T-helper 1 cell treated with Interleukin-12 subunit alpha and Interleukin-12 subunit beta and Interleukin-4 antibody, amounts not matched to agents 30 ng/mL and 1 ng/mL, for 36 hours (primary cell): ENCODE measurements around the gene SIK2. TPM values are rescaled to one million over a fixed set of nuclear protein-coding genes. Genes with fewer than 3 reads are reported as not detected.
"Not testable (repeated sequence)": the region's sequence is repeated elsewhere in the genome, so short reads cannot be mapped to it uniquely, and the experiment has no call there.

Experiments
- intact Hi-C: fragments of 100-400 bp; cut with micrococcal nuclease; formaldehyde crosslinking; loops from one replicate; pipeline ENCODE4 v1.15.1; 2024
- total RNA-seq: library from RNA; stranded (reverse); gene quantifications from 2 replicates; pipeline ENCODE4 v1.2.3, GENCODE V29; 2022

Gene SIK2
- total RNA-seq, 1 donor from 2014 or later, result 7.9 TPM

DNA sequence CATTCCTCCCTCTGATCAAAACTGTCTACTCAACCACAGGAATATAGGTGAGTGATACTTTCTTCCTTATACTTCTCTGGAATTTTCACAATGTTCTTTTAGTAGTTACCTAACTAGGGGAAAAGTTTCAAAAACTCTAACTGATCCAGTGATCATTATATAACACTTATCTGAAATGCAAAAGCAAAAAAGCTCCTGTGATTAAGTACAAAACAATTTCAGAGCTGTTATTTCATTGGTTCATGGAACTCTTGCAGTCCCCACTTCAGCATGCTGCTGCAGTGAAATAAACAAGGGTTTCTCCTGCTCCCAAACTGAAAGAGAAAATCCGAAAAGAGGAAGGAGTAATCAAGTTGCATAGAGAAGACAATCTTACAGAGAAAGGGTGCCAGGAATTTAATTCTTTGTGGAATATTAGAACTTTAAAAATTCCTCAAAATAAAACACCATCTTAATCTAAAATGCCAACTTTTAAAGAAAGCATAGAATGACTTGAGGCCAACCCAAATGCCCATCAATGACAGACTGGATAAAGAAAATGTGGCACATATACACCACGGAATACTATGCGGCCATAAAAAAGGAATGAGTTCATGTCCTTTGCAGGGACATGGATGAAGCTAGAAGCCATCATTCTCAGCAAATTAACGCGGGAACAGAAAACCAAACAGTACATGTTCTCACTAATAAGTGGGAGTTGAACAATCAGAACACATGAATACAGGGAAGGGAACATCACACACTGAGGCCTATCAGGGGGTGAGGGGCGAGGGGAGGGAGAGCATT is 143.7 kb downstream of the SIK2 start:
- intact Hi-C loops, result no loop called here

DNA sequence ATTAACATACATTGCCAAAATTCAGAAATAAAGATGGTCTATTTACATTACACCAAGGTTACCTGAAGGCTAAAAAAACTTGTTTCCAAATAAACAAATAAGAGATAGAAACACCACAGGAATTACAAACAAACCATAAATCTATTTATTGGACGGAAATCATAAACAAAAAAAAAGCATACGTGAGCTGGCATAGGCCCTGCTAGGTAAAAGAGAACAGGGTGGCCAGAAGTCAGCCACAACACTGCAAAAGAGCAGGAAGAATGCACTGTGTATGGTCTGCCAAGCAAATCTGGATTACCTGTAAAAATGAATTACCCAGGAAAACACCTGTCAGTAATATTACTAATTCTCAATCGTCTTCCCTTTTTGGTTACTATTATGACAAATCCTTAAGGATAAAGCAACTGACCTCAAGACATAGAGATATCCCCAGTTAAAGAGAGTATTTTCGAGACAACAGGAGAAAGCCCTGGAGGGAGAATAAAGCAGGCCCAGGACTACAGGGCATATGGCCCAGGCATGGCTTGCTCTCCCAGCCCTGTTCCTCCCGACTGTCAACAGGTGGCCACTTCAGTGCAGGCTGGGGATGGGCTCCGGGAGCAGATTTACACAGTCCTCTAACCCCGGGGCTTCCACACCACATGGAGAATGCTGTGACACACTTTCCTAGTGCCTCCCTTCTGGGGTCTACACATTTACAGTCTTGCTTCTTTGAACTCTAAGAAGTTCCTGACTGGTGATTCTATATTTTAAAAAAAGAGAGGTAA is 146.0 kb downstream of the SIK2 start:
- intact Hi-C loops, result no loop called here

- intact Hi-C loops, result no loop called here
Measured at GRCh38 chr11:111749646-111750045, 147.4 kb downstream of the SIK2 start.

- intact Hi-C loops, result no loop called here
Measured at GRCh38 chr11:111756097-111756496, 153.8 kb downstream of the SIK2 start.

- intact Hi-C loops, result no loop called here
Measured at GRCh38 chr11:111759376-111759775, 157.1 kb downstream of the SIK2 start.

GRCh38 chr11:111759778-111760407 is 157.6 kb downstream of the SIK2 start:
- intact Hi-C loops, result loop anchor here (10.0 kb wide), 3 partner anchors 265 to 1555 kb away; partner anchors contain the start of genes DLAT and TTC12

GRCh38 chr11:111761036-111761435 is 158.8 kb downstream of the SIK2 start:
- intact Hi-C loops, result loop anchor here (10.0 kb wide), 3 partner anchors 264 to 1554 kb away; partner anchors contain the start of genes DLAT and TTC12

- intact Hi-C loops, result loop anchor here (10.0 kb wide), 3 partner anchors 262 to 1552 kb away; partner anchors contain the start of genes DLAT and TTC12
Measured at GRCh38 chr11:111762526-111762925, 160.3 kb downstream of the SIK2 start.

GRCh38 chr11:111762981-111763643 is 160.9 kb downstream of the SIK2 start:
- intact Hi-C loops, result loop anchor here (10.0 kb wide), 3 partner anchors 262 to 1552 kb away; partner anchors contain the start of genes DLAT and TTC12

- intact Hi-C loops, result loop anchor here (2.0 to 10.0 kb wide), 6 partner anchors 260 to 1550 kb away; partner anchors contain the start of genes DLAT, NKAPD1, PIH1D2 and PTS
Measured at GRCh38 chr11:111764621-111765020, 162.4 kb downstream of the SIK2 start.

GRCh38 chr11:111765320-111765983 is 163.2 kb downstream of the SIK2 start:
- intact Hi-C loops, result loop anchor here (2.0 to 10.0 kb wide), 6 partner anchors 259 to 1549 kb away; partner anchors contain the start of genes DLAT, NKAPD1, PIH1D2 and PTS

- intact Hi-C loops, result loop anchor here (1.0 to 10.0 kb wide), 16 partner anchors 11 to 1549 kb away; partner anchors contain the start of genes ALG9, CFAP68, DLAT and FDXACB1
Measured at GRCh38 chr11:111765984-111766833, 164.0 kb downstream of the SIK2 start, which contains the start of gene PPP2R1B. PPP2R1B (minus strand) TSS chr11:111766389; CDS start chr11:111766361, 28 bp downstream.

- intact Hi-C loops, result loop anchor here (1.0 to 10.0 kb wide), 15 partner anchors 11 to 1548 kb away; partner anchors contain the start of genes ALG9, CFAP68, DLAT and FDXACB1
Measured at GRCh38 chr11:111766834-111767142, 164.5 kb downstream of the SIK2 start.

GRCh38 chr11:111770581-111771134 is 168.4 kb downstream of the SIK2 start:
- intact Hi-C loops, result no loop called here

DNA sequence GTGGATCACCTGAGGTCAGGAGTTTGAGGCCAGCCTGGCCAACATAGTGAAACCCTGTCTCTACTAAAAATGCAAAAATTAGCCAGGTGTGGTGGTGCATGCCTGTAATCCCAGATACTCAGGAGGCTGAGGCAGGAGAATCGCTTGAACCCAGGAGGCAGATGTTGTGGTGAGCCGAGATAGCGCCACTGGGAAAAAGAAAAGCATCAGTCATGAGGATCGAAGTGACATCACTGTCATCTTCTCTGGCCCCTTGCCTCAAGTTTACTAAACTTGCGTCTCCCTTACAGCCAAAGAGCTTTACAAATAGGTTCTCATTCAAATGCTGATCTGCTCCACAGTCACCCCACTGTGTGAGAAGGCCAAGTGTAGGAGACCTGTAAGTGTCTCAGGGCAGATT is 169.0 kb downstream of the SIK2 start:
- intact Hi-C loops, result not testable (repeated sequence)

GRCh38 chr11:111772535-111772934 is 170.3 kb downstream of the SIK2 start:
- intact Hi-C loops, result no loop called here

- intact Hi-C loops, result no loop called here
Measured at GRCh38 chr11:111774955-111775710, 172.9 kb downstream of the SIK2 start.
